ENCODE results near the gene ATG9A. TPM values are rescaled to one million over a fixed set of nuclear protein-coding genes. Genes with fewer than 3 reads are reported as not detected.

The ATG9A gene
- total and polyA plus RNA-seq, 2 experiments from 2014 or later, result 35.7 to 57.8 TPM

DNA sequence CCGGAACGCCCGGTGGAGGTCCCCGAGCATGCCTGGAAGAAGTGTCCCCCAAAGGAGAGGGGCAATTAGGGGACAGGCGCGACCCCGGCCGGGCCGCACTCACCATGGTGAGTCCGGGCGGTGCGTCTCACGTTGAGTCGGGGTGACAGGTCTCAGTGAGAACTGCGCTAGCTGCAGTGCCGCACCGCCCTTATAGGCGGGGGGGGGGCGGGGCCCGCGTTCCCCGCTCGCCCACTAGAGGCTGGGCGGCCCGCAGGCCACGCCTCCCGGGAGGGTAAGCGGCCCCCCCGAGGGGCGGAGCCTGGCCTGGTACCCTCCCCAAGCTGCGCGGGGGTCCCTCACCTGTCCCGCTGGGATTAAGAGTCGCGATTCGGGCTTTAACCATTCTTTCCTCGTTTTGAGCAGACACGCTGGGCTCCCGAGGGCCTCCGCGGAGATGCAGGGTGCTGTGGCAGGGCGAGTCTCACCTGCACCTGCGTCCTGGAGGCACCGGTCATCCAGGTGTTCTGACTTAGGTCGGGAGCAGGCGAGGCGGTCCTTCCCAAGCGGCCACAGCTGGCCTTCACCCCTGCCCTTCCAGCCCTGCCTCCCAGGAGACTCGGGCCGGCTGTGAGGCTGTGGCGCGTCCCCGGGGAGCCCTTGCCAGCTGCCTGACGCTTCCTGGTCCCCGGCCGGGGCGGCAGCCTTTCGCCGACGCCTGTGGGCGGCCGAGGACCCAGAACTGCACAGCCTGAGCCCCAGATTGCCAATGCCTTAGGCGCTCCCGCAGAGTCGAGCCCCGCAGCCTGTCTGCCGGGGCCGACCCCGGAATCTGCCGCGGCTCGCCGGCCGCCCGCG, 24.5 kb upstream of the ATG9A start, which contains the start of gene TUBA4A:
Gene TUBA4A (minus strand): TSS at position 166 of the 837 bp plus-strand sequence. CDS start 60 bp downstream, at position 106.
- DNase-seq (ENCODE audit: low spot score), result peak; percentile 89
- no peaks in the 10 kb centered on the region for H3K9me3 ChIP-seq (ENCODE audit: low read depth)
- H4K20me1 ChIP-seq (ENCODE audit: insufficient read depth, poor library complexity, severe bottlenecking), result no peaks in the 10 kb centered on the region
- peaks cover 40% of the 10 kb centered on the region for H3K4me1 ChIP-seq (ENCODE audit: insufficient read depth)
- 2% methylated on average over 65 of the region's 76 CpGs for WGBS (ENCODE audit: low lambda C conversion rate, missing lambda C conversion rate)
- peaks cover 45% of the 10 kb centered on the region for H3K27me3 ChIP-seq
- H3K36me3 ChIP-seq (replicated peaks; ENCODE audit: insufficient read depth, low read depth), result no peaks in the 10 kb centered on the region
- peak within 1 kb of the TSS; percentile 98 for H3K4me2 ChIP-seq
- H3K79me2 ChIP-seq, result no peaks in the 10 kb centered on the region
- no peak within 1 kb of the TSS for H3K27ac ChIP-seq
- TF ChIP-seq, protein P1, sequence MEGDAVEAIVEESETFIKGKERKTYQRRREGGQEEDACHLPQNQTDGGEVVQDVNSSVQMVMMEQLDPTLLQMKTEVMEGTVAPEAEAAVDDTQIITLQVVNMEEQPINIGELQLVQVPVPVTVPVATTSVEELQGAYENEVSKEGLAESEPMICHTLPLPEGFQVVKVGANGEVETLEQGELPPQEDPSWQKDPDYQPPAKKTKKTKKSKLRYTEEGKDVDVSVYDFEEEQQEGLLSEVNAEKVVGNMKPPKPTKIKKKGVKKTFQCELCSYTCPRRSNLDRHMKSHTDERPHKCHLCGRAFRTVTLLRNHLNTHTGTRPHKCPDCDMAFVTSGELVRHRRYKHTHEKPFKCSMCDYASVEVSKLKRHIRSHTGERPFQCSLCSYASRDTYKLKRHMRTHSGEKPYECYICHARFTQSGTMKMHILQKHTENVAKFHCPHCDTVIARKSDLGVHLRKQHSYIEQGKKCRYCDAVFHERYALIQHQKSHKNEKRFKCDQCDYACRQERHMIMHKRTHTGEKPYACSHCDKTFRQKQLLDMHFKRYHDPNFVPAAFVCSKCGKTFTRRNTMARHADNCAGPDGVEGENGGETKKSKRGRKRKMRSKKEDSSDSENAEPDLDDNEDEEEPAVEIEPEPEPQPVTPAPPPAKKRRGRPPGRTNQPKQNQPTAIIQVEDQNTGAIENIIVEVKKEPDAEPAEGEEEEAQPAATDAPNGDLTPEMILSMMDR (IDR thresholded peaks at IDR 0.05; ENCODE audit: poor library complexity), result no peak
- TF ChIP-seq EZH2phosphoT487 (IDR thresholded peaks at IDR 0.05; ENCODE audit: low read depth, severe bottlenecking, unreplicated experiment) (peak; percentile 67), EZH2 (IDR thresholded peaks at IDR 0.05; ENCODE audit: borderline replicate concordance) (peak; percentile 75)
- H3K9me2 ChIP-seq (replicated peaks; ENCODE audit: insufficient read depth), result no peaks in the 10 kb centered on the region
- peak within 1 kb of the TSS; percentile 37 for H3K4me3 ChIP-seq
- H2AFZ ChIP-seq, result peak within 1 kb of the TSS; percentile 57

DNA sequence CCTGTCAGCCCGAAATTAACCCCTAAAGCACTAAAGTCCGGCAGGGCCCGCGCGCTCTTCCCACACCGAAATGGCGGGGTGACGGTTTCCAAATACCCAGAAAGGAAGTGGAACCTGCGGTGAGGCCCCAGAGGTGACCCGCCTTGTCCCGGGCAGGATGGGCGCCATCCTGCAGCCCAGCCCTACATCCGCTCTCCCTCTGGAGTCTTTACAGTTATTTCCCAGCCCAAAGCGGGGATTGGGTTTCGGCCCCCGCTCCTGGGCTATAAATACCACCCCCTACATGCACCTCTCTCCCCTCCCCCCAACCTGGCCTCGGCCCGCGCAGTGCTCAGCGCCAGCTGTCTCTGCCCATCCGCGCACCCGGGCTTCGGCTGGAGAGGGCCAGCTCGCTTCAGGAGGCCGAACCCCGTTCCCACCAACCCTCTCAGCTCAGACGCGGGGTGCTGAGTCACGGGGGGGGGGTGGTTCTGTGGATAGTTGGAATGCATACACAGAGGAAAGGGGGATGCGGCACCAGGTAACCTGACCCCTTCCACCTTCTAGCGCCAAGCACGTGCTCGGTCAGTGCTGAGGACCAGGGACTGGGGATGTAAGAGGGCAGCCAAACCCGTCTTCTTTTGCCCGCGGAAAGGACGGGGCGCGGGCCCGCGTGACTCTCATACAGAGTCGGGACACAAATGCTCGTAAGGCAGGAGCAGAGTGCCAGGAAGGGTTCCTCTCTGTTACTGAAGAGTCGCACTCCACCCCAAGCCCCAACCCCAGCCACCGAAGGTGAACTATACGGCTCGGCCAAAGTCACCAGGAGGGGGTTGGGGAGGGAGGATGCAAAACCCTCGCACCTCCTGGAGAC, 23.7 kb upstream of the ATG9A start, which contains the start of gene TUBA4B:
Gene TUBA4B (plus strand): TSS at position 344 of the 853 bp plus-strand sequence. CDS start 165 bp downstream, at position 509.
- peak within 1 kb of the TSS; percentile 37 for H3K4me3 ChIP-seq
- H3K36me3 ChIP-seq (replicated peaks; ENCODE audit: insufficient read depth, low read depth), result no peaks in the 10 kb centered on the region
- peaks cover 49% of the 10 kb centered on the region for H3K4me1 ChIP-seq (ENCODE audit: insufficient read depth)
- peak; percentile 29 for DNase-seq (ENCODE audit: low spot score)
- H3K9me2 ChIP-seq (replicated peaks; ENCODE audit: insufficient read depth), result no peaks in the 10 kb centered on the region
- WGBS (ENCODE audit: low lambda C conversion rate, missing lambda C conversion rate), result 3% methylated on average over 44 of the region's 49 CpGs
- H2AFZ ChIP-seq, result peak within 1 kb of the TSS; percentile 57
- no peak within 1 kb of the TSS for H3K27ac ChIP-seq
- H4K20me1 ChIP-seq (ENCODE audit: insufficient read depth, poor library complexity, severe bottlenecking), result no peaks in the 10 kb centered on the region
- peaks cover 45% of the 10 kb centered on the region for H3K27me3 ChIP-seq
- H3K9me3 ChIP-seq (ENCODE audit: low read depth), result no peaks in the 10 kb centered on the region
- H3K79me2 ChIP-seq, result no peaks in the 10 kb centered on the region
- TF ChIP-seq, protein P1 (IDR thresholded peaks at IDR 0.05; ENCODE audit: poor library complexity), result no peak
- TF ChIP-seq EZH2 (IDR thresholded peaks at IDR 0.05; ENCODE audit: borderline replicate concordance), result peak; percentile 93
- peak within 1 kb of the TSS; percentile 98 for H3K4me2 ChIP-seq

DNA sequence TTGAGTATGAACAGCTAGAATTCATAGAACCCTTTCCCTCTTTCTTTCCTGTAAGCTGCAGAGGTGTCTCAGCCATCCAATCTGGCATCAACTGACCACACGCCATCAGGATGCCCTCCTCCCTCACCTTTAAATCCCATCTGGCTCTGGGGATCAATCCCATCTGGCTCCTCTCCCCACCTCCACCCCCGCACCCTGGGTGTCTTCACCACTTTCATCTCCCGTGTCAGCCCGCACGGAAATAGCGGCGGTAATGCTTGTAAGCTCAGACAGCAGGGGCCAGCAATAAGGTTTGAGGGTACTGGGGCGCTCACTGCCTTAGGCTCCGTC, 23.1 kb upstream of the ATG9A start:
- Histone ChIP-seq H3K4me2 (peak overlapping the region; percentile 98), H3K4me1 (ENCODE audit: insufficient read depth) (peaks cover 49% of the 10 kb centered on the region), H2AFZ (peak overlapping the region; percentile 13), H3K79me2 (peaks cover under 1% of the 10 kb centered on the region), H3K4me3 (no peak overlapping the region), H3K9me3 (ENCODE audit: low read depth) (no peaks in the 10 kb centered on the region), H3K36me3 (replicated peaks; ENCODE audit: insufficient read depth, low read depth) (no peaks in the 10 kb centered on the region), H3K9me2 (replicated peaks; ENCODE audit: insufficient read depth) (no peaks in the 10 kb centered on the region), H4K20me1 (ENCODE audit: insufficient read depth, poor library complexity, severe bottlenecking) (no peaks in the 10 kb centered on the region), H3K27me3 (peaks cover 45% of the 10 kb centered on the region), H3K27ac (no peak overlapping the region)
- DNase-seq (ENCODE audit: low spot score), result no peak
- TF ChIP-seq, protein P1 (IDR thresholded peaks at IDR 0.05; ENCODE audit: poor library complexity), result no peak
- no peak for TF ChIP-seq EZH2phosphoT487 (IDR thresholded peaks at IDR 0.05; ENCODE audit: low read depth, severe bottlenecking, unreplicated experiment)
- no peak for TF ChIP-seq EZH2 (IDR thresholded peaks at IDR 0.05; ENCODE audit: borderline replicate concordance)
- WGBS (ENCODE audit: low lambda C conversion rate, missing lambda C conversion rate), result 8% methylated on average over 8 of the region's 9 CpGs
